Kidney (tissue), 14 donors: Measurements from ENCODE around the gene LY6G6D. TPM values are rescaled to one million over a fixed set of nuclear protein-coding genes. Genes with fewer than 3 reads are reported as not detected.

Experiments
- DNase-seq, 5 donors: peaks; one replicate each; pipeline ENCODE4 v3.0.0-alpha.2; 2013 to 2020
- FAIRE-seq: peaks from 2 replicates; lab custom pipeline; 2012; peaks lifted over from hg19 to GRCh38; lab: Jason Lieb, UNC
- H3K27ac ChIP-seq, 2 donors: one replicate each; pipeline ENCODE4 v1.7.0; 2013; ENCODE audit warnings: low read depth in 2 of 2, low read length in 2 of 2, inconsistent platforms in 1 of 2
- H3K27me3 ChIP-seq: one replicate; pipeline ENCODE4 v1.7.1; 2013; ENCODE audit warnings: low read length, inconsistent platforms; ENCODE audit not compliant: control insufficient read depth, insufficient read depth
- H3K36me3 ChIP-seq, 3 donors: one replicate each; pipeline versions ENCODE4 v1.7.0 to v1.7.1; 2013; ENCODE audit warnings: low read length in 3 of 3, control low read depth in 1 of 3, inconsistent platforms in 1 of 3; ENCODE audit not compliant: insufficient read depth in 3 of 3, control insufficient read depth in 2 of 3
- H3K4me1 ChIP-seq, 3 donors: one replicate each; pipeline versions ENCODE4 v1.7.0 to v1.7.1; 2013; ENCODE audit warnings: low read length in 3 of 3, inconsistent platforms in 1 of 3, low read depth in 1 of 3; ENCODE audit not compliant: control insufficient read depth in 2 of 3, insufficient read depth in 2 of 3
- H3K4me3 ChIP-seq, 3 donors: one replicate each; pipeline versions ENCODE4 v1.7.0 to v1.8.1; 2013; ENCODE audit warnings: low read length in 3 of 3, control low read depth in 1 of 3, inconsistent platforms in 1 of 3
- H3K9ac ChIP-seq, 3 donors: one replicate each; pipeline versions ENCODE4 v1.7.0 to v1.7.1; 2013; ENCODE audit warnings: low read length in 3 of 3, control low read depth in 1 of 3, inconsistent platforms in 1 of 3
- H3K9me3 ChIP-seq, 3 donors: one replicate each; pipeline versions ENCODE4 v1.7.0 to v1.7.1; 2013; ENCODE audit warnings: low read length in 3 of 3, control low read depth in 1 of 3, inconsistent platforms in 1 of 3; ENCODE audit not compliant: control insufficient read depth in 2 of 3, insufficient read depth in 1 of 3
- CTCF ChIP-seq: IDR thresholded peaks from 3 replicates; pipeline ENCODE4 v1.5.1; 2012; ENCODE audit warnings: mild to moderate bottlenecking, moderate library complexity, borderline replicate concordance; ENCODE audit not compliant: insufficient read depth; ENCODE audit errors: extremely low read depth
- intact Hi-C: fragments of 100-400 bp; cut with DNase I; formaldehyde crosslinking; loops from one replicate; pipeline ENCODE4 v1.11.1; 2022
- polyA plus RNA-seq: library from polyadenylated mRNA; stranded (reverse); fragments of 350-450 nt; fragmentation: Illumina TruSeq; extraction: RNeasy Lipid Tissue Mini Kit (QIAGEN cat#74804); gene quantifications from one replicate; pipeline ENCODE4 v1.2.3, GENCODE V29; 2014; ENCODE audit warnings: low read depth, low replicate concordance; ENCODE audit not compliant: insufficient read depth
- total RNA-seq: library from RNA; stranded (reverse); fragmentation: NEBNext Ultra II Directional; extraction: Animal tissue kit (Norgen Biotek cat#: 25700); gene quantifications from one replicate; pipeline ENCODE4 v1.2.1, GENCODE V29; 2021
- donor health status: control.
- donor health status: control.
- donor health status: control.
- donor health status: control.
- donor health status: control.
- donor health status: DM: yes; HTN: yes; CAD: no.
- donor health status: Normal renal cell carcinoma (clear cell type).

LY6G6D gene
- total and polyA plus RNA-seq, 2 donors from 2014 or later = not detected

DNA sequence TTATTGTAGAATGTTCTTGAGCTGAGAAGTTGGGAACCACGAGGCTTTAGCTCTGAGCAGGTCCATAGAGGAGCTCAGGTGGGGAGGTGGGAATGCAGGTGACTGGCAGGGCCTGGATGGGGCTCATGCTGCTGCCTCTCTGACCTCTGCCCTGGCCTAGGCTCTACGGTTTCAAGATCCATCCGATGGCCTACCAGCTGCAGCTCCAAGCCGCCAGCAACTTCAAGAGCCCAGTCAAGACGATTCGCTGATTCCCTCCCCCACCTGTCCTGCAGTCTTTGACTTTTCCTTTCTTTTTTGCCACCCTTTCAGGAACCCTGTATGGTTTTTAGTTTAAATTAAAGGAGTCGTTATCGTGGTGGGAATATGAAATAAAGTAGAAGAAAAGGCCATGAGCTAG lies 45.5 kb upstream of the LY6G6D start, which contains the start of gene LY6G5B:
Gene LY6G5B (plus strand): TSS at position 301 of the 400 bp plus-strand sequence. CDS start 975 bp downstream, outside the sequence.
- no peak for FAIRE-seq
- TF ChIP-seq CTCF = no peak
- no peak within 1 kb of the TSS for H3K4me3 ChIP-seq
- H3K27ac ChIP-seq = no peak within 1 kb of the TSS
- H3K9me3 ChIP-seq = no peaks in the 10 kb centered on the region
- H3K4me1 ChIP-seq = peaks cover 2 to 6% (median 6%) of the 10 kb centered on the region in 3 donors
- peaks cover 17 to 45% (median 39%) of the 10 kb centered on the region in 3 donors for H3K36me3 ChIP-seq
- H3K9ac ChIP-seq = no peak within 1 kb of the TSS
- no peaks in the 10 kb centered on the region for H3K27me3 ChIP-seq
- intact Hi-C loops = no loop called here
- DNase-seq = no peak

GRCh38 chr6:31676322-31676903 lies 38.7 kb upstream of the LY6G6D start:
- no peak overlapping the region for H3K9ac ChIP-seq
- TF ChIP-seq CTCF = no peak
- no peak overlapping the region for H3K4me3 ChIP-seq
- DNase-seq (no peak), FAIRE-seq (no peak)
- H3K9me3 ChIP-seq = no peaks in the 10 kb centered on the region
- intact Hi-C loops = no loop called here
- H3K27ac ChIP-seq = no peak overlapping the region
- H3K27me3 ChIP-seq = no peaks in the 10 kb centered on the region
- peaks cover 0 to 6% (median 3%) of the 10 kb centered on the region in 3 donors for H3K4me1 ChIP-seq
- H3K36me3 ChIP-seq = peaks cover 0 to 10% (median 0%) of the 10 kb centered on the region in 3 donors

DNA sequence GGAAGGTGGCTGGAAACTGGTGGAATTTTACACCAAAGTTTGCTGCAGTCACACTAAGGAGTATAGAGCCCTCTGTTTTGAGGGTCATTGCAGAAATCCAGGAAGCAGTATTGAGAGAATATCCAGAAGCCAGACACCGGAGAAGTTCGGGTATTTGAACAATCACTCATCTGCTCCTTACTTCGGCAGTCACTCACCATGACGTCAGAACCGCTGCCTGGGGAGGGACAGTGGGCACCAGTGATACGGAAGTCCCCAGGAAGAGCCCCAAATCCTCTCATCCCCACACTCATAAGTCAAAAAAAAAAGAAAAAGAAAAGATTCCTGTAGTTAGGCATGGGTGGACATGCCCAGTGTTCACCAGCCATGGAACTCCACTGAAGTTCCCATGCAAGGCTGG lies 38.2 kb upstream of the LY6G6D start:
- Histone ChIP-seq H3K36me3 (peaks cover 0 to 6% (median 0%) of the 10 kb centered on the region in 3 donors), H3K9ac (no peak overlapping the region), H3K4me1 (peaks cover 3 to 6% (median 4%) of the 10 kb centered on the region in 3 donors), H3K4me3 (no peak overlapping the region), H3K9me3 (no peaks in the 10 kb centered on the region), H3K27me3 (no peaks in the 10 kb centered on the region), H3K27ac (no peak overlapping the region)
- no peak for TF ChIP-seq CTCF
- no peak for DNase-seq
- intact Hi-C loops = no loop called here
- no peak for FAIRE-seq
